HepG2 (cell line): ENCODE results near the gene EPDR1. TPM values are rescaled to one million over a fixed set of nuclear protein-coding genes. Genes with fewer than 3 reads are reported as not detected.

Experiments
- ELF1 ChIP-seq: sonication (generic); formaldehyde crosslinking; IDR thresholded peaks from 2 replicates; pipeline ENCODE4 v1.4.0; 2020; ENCODE audit warnings: missing genetic modification reagents
- GLMP ChIP-seq: sonication (generic); formaldehyde crosslinking; IDR thresholded peaks from 2 replicates; pipeline ENCODE4 v1.9.0; 2021; ENCODE audit warnings: missing genetic modification reagents, mild to moderate bottlenecking, borderline replicate concordance
- MIER2 ChIP-seq: IDR thresholded peaks from 2 replicates; pipeline ENCODE4 v1.6.1; 2016; ENCODE audit warnings: missing biosample characterization, missing genetic modification reagents
- POLR2G ChIP-seq: fragments of 200-400 bp; formaldehyde crosslinking; IDR thresholded peaks from 2 replicates; pipeline ENCODE4 v1.6.1; 2018; ENCODE audit warnings: mild to moderate bottlenecking, low read depth, low read length, moderate library complexity
- SKI ChIP-seq: fragments of 450-650 bp; IDR thresholded peaks from one replicate; pipeline ENCODE4 v1.6.1; 2018; ENCODE audit warnings: mild to moderate bottlenecking; ENCODE audit not compliant: partially characterized antibody
- TFDP1 ChIP-seq: IDR thresholded peaks from 2 replicates; pipeline ENCODE4 v1.6.1; 2016; ENCODE audit warnings: missing compliant biosample characterization, missing genetic modification reagents, borderline replicate concordance
- ZBTB46 ChIP-seq: sonication (generic); formaldehyde crosslinking; IDR thresholded peaks from 2 replicates; pipeline ENCODE4 v1.4.0; 2020; ENCODE audit warnings: mild to moderate bottlenecking, missing genetic modification reagents, borderline replicate concordance
- ZNF276 ChIP-seq: sonication (generic); formaldehyde crosslinking; IDR thresholded peaks from 2 replicates; pipeline ENCODE4 v1.4.0; 2020; ENCODE audit warnings: mild to moderate bottlenecking, low read depth, missing genetic modification reagents
- ZNF407 ChIP-seq: sonication (generic); formaldehyde crosslinking; IDR thresholded peaks from one replicate; pipeline ENCODE4 v1.5.1; 2020; ENCODE audit warnings: mild to moderate bottlenecking, missing genetic modification reagents; ENCODE audit errors: not compliant biosample characterization
- ZNF446 ChIP-seq: sonication (generic); formaldehyde crosslinking; IDR thresholded peaks from 2 replicates; pipeline ENCODE4 v1.5.0; 2020; ENCODE audit warnings: mild to moderate bottlenecking, missing genetic modification reagents
- ZNF619 ChIP-seq: sonication (generic); formaldehyde crosslinking; IDR thresholded peaks from 2 replicates; pipeline ENCODE4 v1.4.0; 2020; ENCODE audit warnings: mild to moderate bottlenecking, missing genetic modification reagents
- ZNF7 ChIP-seq: IDR thresholded peaks from 2 replicates; pipeline ENCODE4 v1.6.1; 2016; ENCODE audit warnings: missing biosample characterization, missing genetic modification reagents
- ZNF747 ChIP-seq: sonication (generic); formaldehyde crosslinking; IDR thresholded peaks from 2 replicates; pipeline ENCODE4 v1.8.1; 2023; ENCODE audit warnings: missing genetic modification reagents, mild to moderate bottlenecking, borderline replicate concordance
- ZSCAN12 ChIP-seq: sonication (generic); formaldehyde crosslinking; IDR thresholded peaks from 2 replicates; pipeline ENCODE4 v1.9.0; 2021; ENCODE audit warnings: mild to moderate bottlenecking, missing genetic modification reagents
- polyA plus RNA-seq, 8 experiments: library from polyadenylated mRNA; depleted of rRNA in 3 of 8; stranded (reverse) in 7 of 8; unstranded in 1 of 8; fragments of >200 nt; fragmentation: Illumina TruSeq in 4 of 8; extraction: Trizol in 4 of 8; gene quantifications; 2 replicates each; pipeline versions ENCODE4 v1.2.1 to v1.2.3, GENCODE V29; 2011 to 2016; ENCODE audit warnings: low read depth in 4 of 8, missing spikeins in 1 of 8, mixed read lengths in 1 of 8; ENCODE audit not compliant: insufficient read depth in 1 of 8
- total RNA-seq, 5 experiments: library from RNA; depleted of rRNA; stranded (reverse); fragments of >200 nt; fragmentation: Illumina TruSeq; extraction: Trizol; gene quantifications; 2 replicates each; pipeline ENCODE4 v1.2.3, GENCODE V29; 2016; ENCODE audit warnings: low read depth in 1 of 5

The EPDR1 gene
- total and polyA plus RNA-seq, 2 of the 13 experiments (the other 11 are each of a cell fraction or from before 2014, with no cell fraction given), result 38.3 to 50.2 TPM

- TF ChIP-seq MIER2 (peak; percentile 62; the same call in 1 of the 2 replicates), TFDP1 (CRISPR knock-in tag) (peak; percentile 46; the same call in 1 of the 2 replicates), ZNF276 (peak; percentile 78; the same call in 1 of the 2 replicates), SKI (peak; percentile 97), GLMP (CRISPR knock-in tag) (no peak), ZNF446 (CRISPR knock-in tag) (no peak), ZNF619 (CRISPR knock-in tag) (peak; percentile 79; the same call in 1 of the 2 replicates), ZBTB46 (no peak), ZNF7 (CRISPR knock-in tag) (no peak), POLR2G (peak; percentile 78), ZSCAN12 (no peak), ZNF407 (CRISPR knock-in tag) (no peak), ELF1 (CRISPR knock-in tag) (peak; percentile 65), ZNF747 (CRISPR knock-in tag) (peak; percentile 58; the same call in 1 of the 2 replicates)
Observed at GRCh38 chr7:37942934-37943610, 22.6 kb downstream of the EPDR1 start (continued).
